ENCODE measurements around the gene CYSRT1.

CYSRT1 gene

GRCh38 chr9:137191245-137191644 lies 33.7 kb upstream of the CYSRT1 start:
- DNase-seq = no peak

- DNase-seq = no peak
These were observed 33.1 kb upstream of the CYSRT1 start for GRCh38 chr9:137191691-137192447.

GRCh38 chr9:137192448-137192780 lies 32.6 kb upstream of the CYSRT1 start:
- DNase-seq = no peak

GRCh38 chr9:137192859-137193258 lies 32.1 kb upstream of the CYSRT1 start:
- no peak for DNase-seq

GRCh38 chr9:137193771-137194170 lies 31.2 kb upstream of the CYSRT1 start:
- no peak for DNase-seq

- DNase-seq = no peak
These were observed 30.6 kb upstream of the CYSRT1 start for GRCh38 chr9:137194388-137194787.

- DNase-seq = no peak
These were observed 30.1 kb upstream of the CYSRT1 start for GRCh38 chr9:137194909-137195308.

GRCh38 chr9:137195525-137196220 lies 29.3 kb upstream of the CYSRT1 start:
- DNase-seq = no peak

- DNase-seq = peak; percentile 37
These were observed 26.7 kb upstream of the CYSRT1 start for GRCh38 chr9:137198051-137198901.

- DNase-seq = peak; percentile 41
These were observed 26.1 kb upstream of the CYSRT1 start for GRCh38 chr9:137198902-137199283.

GRCh38 chr9:137199411-137200121 lies 25.4 kb upstream of the CYSRT1 start:
- DNase-seq = peak; percentile 47

GRCh38 chr9:137200311-137201204 lies 24.4 kb upstream of the CYSRT1 start, which contains the start of gene TPRN:
TSS of gene TPRN (minus strand) at chr9:137200741. CDS start at chr9:137200711, 30 bp downstream.
- peak; percentile 100 for DNase-seq

- DNase-seq = peak; percentile 41
These were observed 23.6 kb upstream of the CYSRT1 start for GRCh38 chr9:137201205-137201868.

- DNase-seq = no peak
These were observed 22.0 kb upstream of the CYSRT1 start for GRCh38 chr9:137202966-137203365.

GRCh38 chr9:137204731-137205125 lies 20.2 kb upstream of the CYSRT1 start:
- DNase-seq = peak; percentile 47

GRCh38 chr9:137205126-137206069 lies 19.6 kb upstream of the CYSRT1 start, which contains the start of the genes NDOR1 and TMEM203:
TSS of gene NDOR1 (plus strand) at chr9:137205700. CDS start at chr9:137205778, 78 bp downstream.
TSS of gene TMEM203 (minus strand) at chr9:137205648. CDS start at chr9:137205414, 234 bp downstream.
- DNase-seq = peak; percentile 99

- DNase-seq = no peak
These were observed 18.4 kb upstream of the CYSRT1 start for GRCh38 chr9:137206602-137207001.

- DNase-seq = no peak
These were observed 13.4 kb upstream of the CYSRT1 start for GRCh38 chr9:137211532-137211931.

GRCh38 chr9:137212520-137212919 lies 12.5 kb upstream of the CYSRT1 start:
- peak; percentile 79 for DNase-seq
